Progenitor cell of endocrine pancreas (in vitro differentiated cells): ENCODE data around the gene CD36. TPM values are rescaled to one million over a fixed set of nuclear protein-coding genes. Genes with fewer than 3 reads are reported as not detected.

Experiments used
- DNase-seq: peaks from one replicate; pipeline ENCODE4 v3.0.0; 2021; ENCODE audit warnings: low spot score; ENCODE audit not compliant: unreplicated experiment
- H3K27ac Mint-ChIP-seq: 2 replicates; pipeline ENCODE4 v1.8.0; 2021; ENCODE audit warnings: mild to moderate bottlenecking, moderate library complexity, mixed read lengths
- H3K27me3 Mint-ChIP-seq: 2 replicates; pipeline ENCODE4 v1.8.0; 2021; ENCODE audit warnings: mixed read lengths
- H3K36me3 Mint-ChIP-seq: 2 replicates; pipeline ENCODE4 v1.8.0; 2022; ENCODE audit warnings: mixed read lengths; ENCODE audit not compliant: insufficient read depth
- H3K4me1 Mint-ChIP-seq: 2 replicates; pipeline ENCODE4 v1.8.0; 2021; ENCODE audit warnings: low read depth, mixed read lengths
- H3K4me3 Mint-ChIP-seq: 2 replicates; pipeline ENCODE4 v1.8.0; 2021; ENCODE audit warnings: low read depth, mild to moderate bottlenecking, moderate library complexity, mixed read lengths
- H3K9me3 Mint-ChIP-seq: 2 replicates; pipeline ENCODE4 v1.8.0; 2021; ENCODE audit warnings: low read depth, mixed read lengths
- CTCF ChIP-seq: fragments of 200-600 bp; sonication (generic); IDR thresholded peaks from one replicate; pipeline ENCODE4 v1.5.0; 2021; ENCODE audit warnings: antibody characterized with exemption, mild to moderate bottlenecking; ENCODE audit not compliant: unreplicated experiment
- total RNA-seq: library from RNA; stranded (reverse); gene quantifications from 2 replicates; pipeline ENCODE4 v1.2.1, GENCODE V29; 2021

The CD36 gene
- total RNA-seq, 1 donor from 2014 or later = 7.7 TPM

DNA sequence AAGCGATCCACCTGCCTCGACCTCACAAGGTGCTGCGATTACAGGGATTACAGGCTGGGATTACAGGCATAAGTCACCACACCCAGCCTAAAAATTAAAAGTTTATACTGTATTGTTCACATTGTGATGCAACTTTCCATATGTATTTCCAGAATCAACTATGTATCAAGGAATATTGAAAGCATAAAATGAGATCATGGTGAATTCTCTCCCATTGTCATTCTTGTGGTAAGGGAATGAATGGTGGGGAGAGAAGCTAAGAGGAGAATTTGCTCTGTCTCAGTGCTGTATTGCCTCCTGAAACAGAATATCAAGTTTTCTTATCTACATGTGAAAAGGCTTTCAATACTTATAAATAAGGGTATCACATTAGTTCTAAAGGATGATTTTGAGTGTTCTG, 81.7 kb downstream of the CD36 start:
- TF ChIP-seq CTCF = no peak
- H3K27ac Mint-ChIP-seq = no peak overlapping the region
- no peaks in the 10 kb centered on the region for H3K9me3 Mint-ChIP-seq
- DNase-seq = no peak
- H3K4me1 Mint-ChIP-seq = peaks cover 19% of the 10 kb centered on the region
- H3K4me3 Mint-ChIP-seq = no peak overlapping the region
- no peaks in the 10 kb centered on the region for H3K27me3 Mint-ChIP-seq
- no peaks in the 10 kb centered on the region for H3K36me3 Mint-ChIP-seq

DNA sequence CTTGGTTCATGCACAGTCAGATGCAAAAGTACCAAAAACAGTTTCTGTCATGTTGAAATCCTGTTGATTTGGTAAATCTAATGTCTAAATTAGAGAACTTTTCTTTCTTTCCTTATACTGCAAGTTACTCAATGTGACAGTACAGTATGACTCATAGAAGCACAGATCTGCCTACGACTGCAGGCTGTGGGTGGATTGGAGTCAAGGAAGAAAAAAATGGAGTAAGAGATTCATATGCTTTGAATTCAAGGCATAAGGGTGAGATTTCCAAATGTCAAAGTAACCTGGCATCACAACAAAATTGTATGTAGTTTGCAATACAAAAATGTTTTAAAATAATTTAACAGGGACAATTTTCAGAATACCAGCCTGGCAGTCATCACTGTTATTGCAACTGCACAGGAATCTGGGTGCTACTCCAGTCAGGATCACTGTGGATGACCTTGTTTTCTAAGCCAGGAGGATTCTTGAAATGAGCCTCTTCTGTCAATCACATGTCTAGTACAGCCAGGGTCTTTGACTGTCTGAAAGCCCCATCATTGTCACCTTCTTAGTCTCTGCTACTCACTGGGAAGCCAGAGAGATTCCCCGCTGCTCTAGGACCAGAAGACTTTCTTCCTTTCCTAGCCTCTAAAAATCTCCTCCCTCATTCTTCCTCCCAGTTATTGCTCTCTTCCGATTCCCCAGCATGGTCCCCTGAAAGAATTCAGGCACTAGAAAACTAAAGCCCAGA, 83.6 kb downstream of the CD36 start:
- no peak for TF ChIP-seq CTCF
- H3K36me3 Mint-ChIP-seq = no peaks in the 10 kb centered on the region
- no peak overlapping the region for H3K27ac Mint-ChIP-seq
- H3K9me3 Mint-ChIP-seq = no peaks in the 10 kb centered on the region
- H3K4me1 Mint-ChIP-seq = peaks cover 26% of the 10 kb centered on the region
- no peak for DNase-seq
- H3K27me3 Mint-ChIP-seq = no peaks in the 10 kb centered on the region
- no peak overlapping the region for H3K4me3 Mint-ChIP-seq

DNA sequence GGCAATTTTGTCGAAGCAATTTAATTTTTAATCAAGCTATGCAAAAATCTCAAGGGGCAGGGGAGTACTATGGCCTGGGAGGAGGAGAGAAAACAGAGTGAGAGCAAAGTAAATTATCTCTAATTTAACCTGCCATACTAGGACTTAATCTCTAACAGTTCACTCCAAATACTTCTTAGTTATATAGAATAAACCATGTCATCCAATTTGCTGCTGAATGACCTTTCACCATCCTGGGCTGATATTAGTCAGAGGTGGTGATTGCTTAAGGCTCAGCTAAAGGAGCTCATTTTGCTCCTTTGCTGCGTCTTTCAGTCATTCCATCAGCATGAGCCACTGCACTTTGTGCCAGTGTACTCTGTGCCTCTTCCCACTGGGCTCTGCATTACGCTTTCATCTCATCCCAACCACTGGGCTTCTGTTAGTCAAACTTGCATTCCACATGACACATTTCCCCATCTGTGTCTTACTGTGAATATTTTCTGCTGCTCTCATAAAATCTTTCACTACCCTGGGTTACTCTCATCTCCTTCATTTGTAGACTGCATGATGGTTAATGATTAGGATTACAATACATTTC, 84.3 kb downstream of the CD36 start:
- Mint-ChIP-seq H3K4me1 (peaks cover 26% of the 10 kb centered on the region), H3K27me3 (no peaks in the 10 kb centered on the region), H3K9me3 (no peaks in the 10 kb centered on the region), H3K27ac (no peak overlapping the region), H3K4me3 (no peak overlapping the region), H3K36me3 (no peaks in the 10 kb centered on the region)
- DNase-seq = no peak
- TF ChIP-seq CTCF = no peak

- H3K27me3 Mint-ChIP-seq = no peaks in the 10 kb centered on the region
- DNase-seq = no peak
- H3K4me1 Mint-ChIP-seq = peaks cover 26% of the 10 kb centered on the region
- no peaks in the 10 kb centered on the region for H3K9me3 Mint-ChIP-seq
- H3K27ac Mint-ChIP-seq = no peak overlapping the region
- TF ChIP-seq CTCF = no peak
- H3K4me3 Mint-ChIP-seq = no peak overlapping the region
- no peaks in the 10 kb centered on the region for H3K36me3 Mint-ChIP-seq
These were observed 85.9 kb downstream of the CD36 start for GRCh38 chr7:80724249-80724871.

DNA sequence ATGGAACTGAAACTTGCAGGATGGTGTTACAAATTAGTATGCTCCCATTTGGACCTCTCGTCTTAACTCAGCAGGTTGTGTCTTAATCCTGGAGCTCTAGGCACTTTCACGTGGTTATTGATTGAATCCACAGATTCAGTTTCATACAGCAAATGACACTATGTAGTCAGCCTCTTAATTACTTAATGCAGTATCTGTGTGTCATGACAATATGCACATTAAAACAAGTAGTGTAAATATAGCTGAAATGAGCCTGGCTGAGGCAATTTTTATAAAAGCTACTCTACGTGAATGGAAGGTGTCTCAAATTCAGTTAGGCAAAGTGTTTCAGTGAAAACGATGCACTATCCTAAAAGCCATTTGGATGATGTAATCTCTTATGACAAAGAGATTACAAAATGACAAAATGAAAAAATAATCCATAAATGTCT, 86.8 kb downstream of the CD36 start:
- TF ChIP-seq CTCF = no peak
- Mint-ChIP-seq H3K4me3 (no peak overlapping the region), H3K27ac (no peak overlapping the region), H3K36me3 (no peaks in the 10 kb centered on the region), H3K27me3 (no peaks in the 10 kb centered on the region), H3K9me3 (no peaks in the 10 kb centered on the region), H3K4me1 (peaks cover 26% of the 10 kb centered on the region)
- no peak for DNase-seq

Other genes with a start within 250 kb of the CD36 start
- gene GNAT3, start 126.6 kb upstream of the CD36 start, total RNA-seq = not detected in 2 replicates